Ureter (tissue), 1 donor: ENCODE data around the gene NR2C2. TPM values are rescaled to one million over a fixed set of nuclear protein-coding genes. Genes with fewer than 3 reads are reported as not detected.
A peak's percentile ranks its signal among the peaks of the same experiment; 100 is the strongest.

Source experiments
- DNase-seq: peaks from one replicate; pipeline ENCODE4 v3.0.0-alpha.2; 2020; ENCODE audit warnings: low spot score
- total RNA-seq: library from RNA; stranded (reverse); gene quantifications from one replicate; pipeline ENCODE4 v1.2.4, GENCODE V29; 2023
- donor health status: DM: yes; HTN: yes; CAD: no.

NR2C2 gene
- total RNA-seq, 1 donor from 2014 or later = 59.8 TPM

GRCh38 chr3:15023249-15023648 is 75.9 kb downstream of the NR2C2 start:
- DNase-seq = no peak

- no peak for DNase-seq
Observed at GRCh38 chr3:15023719-15024118, 76.3 kb downstream of the NR2C2 start.

- no peak for DNase-seq
Observed at GRCh38 chr3:15029625-15030024, 82.2 kb downstream of the NR2C2 start.

GRCh38 chr3:15032650-15033049 is 85.3 kb downstream of the NR2C2 start:
- DNase-seq = no peak

- DNase-seq = no peak
Observed at GRCh38 chr3:15033103-15033502, 85.7 kb downstream of the NR2C2 start.

- no peak for DNase-seq
Observed at GRCh38 chr3:15038306-15038705, 90.9 kb downstream of the NR2C2 start.

- DNase-seq = no peak
Observed at GRCh38 chr3:15040844-15041243, 93.5 kb downstream of the NR2C2 start.

GRCh38 chr3:15041950-15042349 is 94.6 kb downstream of the NR2C2 start:
- DNase-seq = no peak

GRCh38 chr3:15042936-15043335 is 95.6 kb downstream of the NR2C2 start:
- DNase-seq = no peak

- DNase-seq = no peak
Observed at GRCh38 chr3:15043408-15044171, 96.2 kb downstream of the NR2C2 start.

- DNase-seq = no peak
Observed at GRCh38 chr3:15044326-15044725, 96.9 kb downstream of the NR2C2 start.

GRCh38 chr3:15045667-15046066 is 98.3 kb downstream of the NR2C2 start:
- DNase-seq = no peak

- no peak for DNase-seq
Observed at GRCh38 chr3:15049584-15049983, 102.2 kb downstream of the NR2C2 start.

- DNase-seq = no peak
Observed at GRCh38 chr3:15050405-15051092, 103.2 kb downstream of the NR2C2 start.

- peak; percentile 53 for DNase-seq
Observed at GRCh38 chr3:15051531-15051930, 104.1 kb downstream of the NR2C2 start.

- no peak for DNase-seq
Observed at GRCh38 chr3:15052335-15053242, 105.2 kb downstream of the NR2C2 start.

- no peak for DNase-seq
Observed at GRCh38 chr3:15053541-15053940, 106.2 kb downstream of the NR2C2 start.

GRCh38 chr3:15055019-15055557 is 107.7 kb downstream of the NR2C2 start:
- no peak for DNase-seq

- DNase-seq = no peak
Observed at GRCh38 chr3:15056676-15057404, 109.5 kb downstream of the NR2C2 start.

GRCh38 chr3:15060029-15060428 is 112.6 kb downstream of the NR2C2 start:
- no peak for DNase-seq

- DNase-seq = no peak
Observed at GRCh38 chr3:15063238-15063637, 115.9 kb downstream of the NR2C2 start.
